ENCODE data around the gene ALOX15B.

Gene ALOX15B

GRCh38 chr17:8004899-8005298 lies 34.0 kb upstream of the ALOX15B start:
- TF ChIP-seq NFIC (IDR thresholded peaks at IDR 0.05) (no peak), ZBTB7A (IDR thresholded peaks at IDR 0.05; ENCODE audit: low read depth) (no peak), YY1 (IDR thresholded peaks at IDR 0.05; ENCODE audit: low read depth) (no peak), RAD21 (IDR thresholded peaks at IDR 0.05; ENCODE audit: low read depth) (no peak), EGR1 (IDR thresholded peaks at IDR 0.05) (no peak), CEBPB (IDR thresholded peaks at IDR 0.05) (no peak)

GRCh38 chr17:8005357-8005756 lies 33.5 kb upstream of the ALOX15B start:
- no peak for TF ChIP-seq MAX (IDR thresholded peaks at IDR 0.05)
- no peak for TF ChIP-seq NFIC (IDR thresholded peaks at IDR 0.05)
- TF ChIP-seq REST (IDR thresholded peaks at IDR 0.05; ENCODE audit: low read depth), result no peak
- TF ChIP-seq CEBPB (IDR thresholded peaks at IDR 0.05), result no peak
- no peak for TF ChIP-seq TCF12 (IDR thresholded peaks at IDR 0.05; ENCODE audit: low read depth)
- TF ChIP-seq TAF1 (IDR thresholded peaks at IDR 0.05; ENCODE audit: low read depth), result no peak
- TF ChIP-seq ZBTB7A (IDR thresholded peaks at IDR 0.05; ENCODE audit: low read depth), result no peak
- no peak for TF ChIP-seq FOXM1 (IDR thresholded peaks at IDR 0.05; ENCODE audit: borderline replicate concordance, low read depth)
- TF ChIP-seq RAD21 (IDR thresholded peaks at IDR 0.05; ENCODE audit: low read depth), result no peak
- TF ChIP-seq USF1 (IDR thresholded peaks at IDR 0.05), result no peak
- no peak for TF ChIP-seq EGR1 (IDR thresholded peaks at IDR 0.05)
- no peak for TF ChIP-seq YY1 (IDR thresholded peaks at IDR 0.05; ENCODE audit: low read depth)
- TF ChIP-seq TEAD4 (IDR thresholded peaks at IDR 0.05), result no peak
- TF ChIP-seq EP300 (IDR thresholded peaks at IDR 0.05; ENCODE audit: borderline replicate concordance), result no peak

- TF ChIP-seq CREB1 (IDR thresholded peaks at IDR 0.05; ENCODE audit: low read depth), result no peak
- no peak for TF ChIP-seq USF1 (IDR thresholded peaks at IDR 0.05)
- TF ChIP-seq RAD21 (IDR thresholded peaks at IDR 0.05; ENCODE audit: low read depth), result no peak
- no peak for TF ChIP-seq CEBPB (IDR thresholded peaks at IDR 0.05)
- TF ChIP-seq REST (IDR thresholded peaks at IDR 0.05; ENCODE audit: low read depth), result no peak
- no peak for TF ChIP-seq TEAD4 (IDR thresholded peaks at IDR 0.05)
- TF ChIP-seq TCF12 (IDR thresholded peaks at IDR 0.05; ENCODE audit: low read depth), result no peak
- TF ChIP-seq NFIC (IDR thresholded peaks at IDR 0.05), result no peak
- no peak for TF ChIP-seq MAX (IDR thresholded peaks at IDR 0.05)
Measured at GRCh38 chr17:8005967-8006730, 32.7 kb upstream of the ALOX15B start.

GRCh38 chr17:8006836-8007680 lies 31.8 kb upstream of the ALOX15B start:
- TF ChIP-seq MAX (IDR thresholded peaks at IDR 0.05) (no peak), REST (IDR thresholded peaks at IDR 0.05; ENCODE audit: low read depth) (no peak), CEBPB (IDR thresholded peaks at IDR 0.05) (no peak), CREB1 (IDR thresholded peaks at IDR 0.05; ENCODE audit: low read depth) (no peak), NFIC (IDR thresholded peaks at IDR 0.05) (no peak), FOXM1 (IDR thresholded peaks at IDR 0.05; ENCODE audit: borderline replicate concordance, low read depth) (no peak), EGR1 (IDR thresholded peaks at IDR 0.05) (no peak), RAD21 (IDR thresholded peaks at IDR 0.05; ENCODE audit: low read depth) (no peak), TCF12 (IDR thresholded peaks at IDR 0.05; ENCODE audit: low read depth) (no peak)
